GM21381 (cell line): ENCODE results near the gene KITLG.
"Not testable (repeated sequence)": the region's sequence is repeated elsewhere in the genome, so short reads cannot be mapped to it uniquely, and the experiment has no call there.

Experiments used
- ATAC-seq: cut with Tn5 transposase; IDR thresholded peaks from one replicate; pipeline ENCODE4 v1.9.1; 2021; ENCODE audit warnings: mild to moderate bottlenecking, moderate library complexity; ENCODE audit not compliant: unreplicated experiment

KITLG gene

DNA sequence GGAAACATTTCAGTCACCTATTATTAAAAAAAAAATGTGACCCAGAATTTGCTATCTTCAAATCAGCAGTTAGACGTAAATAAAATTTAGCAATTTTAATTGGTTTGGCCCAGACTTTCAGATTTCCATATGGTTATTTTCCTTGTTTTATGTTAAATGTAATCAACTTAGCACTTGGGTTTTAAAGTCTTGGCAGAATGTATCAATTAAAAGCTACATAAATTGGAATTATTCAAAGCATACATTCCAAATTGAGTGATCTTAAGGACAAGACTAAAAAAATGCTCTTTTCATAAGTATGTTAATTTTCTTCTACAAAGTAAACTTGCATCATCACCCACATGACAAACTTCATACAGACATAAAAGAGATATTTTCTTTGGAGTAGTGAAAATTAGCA, 3.4 kb downstream of the KITLG start:
- no peak for ATAC-seq

DNA sequence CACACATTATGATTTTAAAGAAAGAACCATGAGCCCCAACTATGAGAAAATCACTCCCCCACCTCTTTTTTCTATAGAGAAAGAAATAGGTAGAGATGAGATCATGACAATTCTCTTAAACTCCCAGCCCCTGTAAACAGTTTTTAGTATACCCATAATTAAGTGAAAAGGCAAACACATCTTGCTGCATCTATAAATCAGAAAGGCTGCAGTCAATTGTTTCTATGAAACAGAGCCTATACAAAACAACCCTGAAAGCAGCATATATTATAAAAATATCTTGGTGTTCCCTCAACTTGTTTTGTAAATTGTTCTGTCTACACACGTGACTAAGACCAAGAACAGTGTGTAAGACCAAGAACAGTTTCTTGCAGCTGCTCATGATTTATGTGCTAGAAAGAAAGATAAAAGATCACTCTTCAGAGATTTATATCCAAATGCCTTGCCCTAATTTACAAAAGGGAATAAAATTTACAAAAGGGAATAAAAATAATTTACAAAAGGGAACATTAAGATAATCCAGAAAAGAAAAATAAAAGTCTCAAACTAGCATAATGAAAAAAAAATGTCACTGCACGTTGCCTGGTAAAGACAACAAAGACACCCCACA, 4.8 kb downstream of the KITLG start:
- no peak for ATAC-seq

DNA sequence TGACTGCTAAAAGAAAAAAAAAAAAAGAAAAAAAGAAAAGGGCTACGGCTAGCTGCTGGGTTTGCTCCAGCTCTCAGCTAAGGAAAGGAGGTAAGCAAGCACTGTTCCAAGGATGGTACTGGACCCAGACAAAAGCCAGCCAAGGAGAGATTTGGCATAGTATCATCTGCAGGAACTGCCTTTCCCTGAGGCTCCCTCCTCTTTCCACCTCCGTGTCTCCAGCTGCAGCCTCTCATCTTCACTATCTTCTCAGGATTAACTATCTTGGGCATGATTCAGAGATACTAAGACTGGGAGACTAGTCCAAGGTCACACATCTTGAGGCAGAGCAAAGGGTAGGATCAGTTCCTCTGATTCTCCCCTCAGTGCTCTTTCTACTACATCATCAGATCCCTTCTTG, 6.0 kb downstream of the KITLG start:
- no peak for ATAC-seq

DNA sequence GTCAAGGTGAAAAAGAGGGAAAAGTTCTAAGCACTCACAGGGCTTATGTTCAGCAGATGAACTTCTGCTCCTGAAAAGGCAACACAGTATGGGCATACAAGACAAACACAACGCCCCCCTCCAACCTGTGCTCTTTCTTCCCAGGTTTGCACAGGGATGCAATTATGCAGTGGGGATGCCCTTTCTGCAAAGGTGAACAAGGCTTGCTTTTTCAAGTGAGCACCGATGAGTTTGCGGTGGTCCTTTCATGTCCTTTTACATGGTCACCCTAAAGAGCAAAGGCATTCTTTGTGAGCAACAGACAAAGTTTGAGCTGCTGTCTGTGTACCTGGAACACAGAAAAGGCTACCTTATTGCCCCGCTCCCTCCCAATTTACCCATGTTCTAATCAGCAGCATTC, 6.7 kb downstream of the KITLG start:
- ATAC-seq: no peak

DNA sequence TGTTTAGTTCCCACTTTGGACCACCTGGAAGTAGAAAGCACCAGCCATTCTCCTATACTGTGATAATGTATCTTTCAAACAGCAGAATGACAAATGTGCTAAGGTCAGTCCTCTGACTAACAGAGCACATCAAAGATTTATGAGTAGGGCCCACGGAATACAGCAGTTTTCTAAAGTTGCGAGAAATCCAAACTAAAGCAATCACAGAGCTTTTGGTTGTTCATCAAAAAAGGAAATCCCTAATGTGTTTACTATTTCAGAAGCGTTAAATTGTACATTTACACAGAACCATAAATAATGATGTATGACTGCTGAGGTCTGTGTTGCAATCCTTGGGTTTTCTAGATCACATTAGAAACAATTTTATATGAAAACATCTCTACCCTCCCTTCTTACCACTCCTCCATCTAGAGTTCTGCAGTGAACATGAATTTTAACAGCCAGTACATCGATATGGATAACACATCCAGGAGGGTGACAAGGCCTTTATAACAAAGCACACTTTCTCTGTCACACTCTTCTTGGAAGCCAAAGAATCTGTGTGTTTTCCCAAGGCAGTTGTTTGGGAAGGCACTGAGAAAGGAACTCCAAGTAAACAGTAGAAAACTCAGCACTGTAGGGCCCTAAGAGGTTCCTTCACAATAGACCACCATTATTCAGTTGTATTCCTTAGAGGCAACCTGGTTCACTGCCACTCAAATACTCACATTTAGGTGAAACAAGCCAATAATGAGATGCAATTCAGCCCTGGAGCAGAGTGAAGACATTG, 7.3 kb downstream of the KITLG start:
- ATAC-seq: no peak

DNA sequence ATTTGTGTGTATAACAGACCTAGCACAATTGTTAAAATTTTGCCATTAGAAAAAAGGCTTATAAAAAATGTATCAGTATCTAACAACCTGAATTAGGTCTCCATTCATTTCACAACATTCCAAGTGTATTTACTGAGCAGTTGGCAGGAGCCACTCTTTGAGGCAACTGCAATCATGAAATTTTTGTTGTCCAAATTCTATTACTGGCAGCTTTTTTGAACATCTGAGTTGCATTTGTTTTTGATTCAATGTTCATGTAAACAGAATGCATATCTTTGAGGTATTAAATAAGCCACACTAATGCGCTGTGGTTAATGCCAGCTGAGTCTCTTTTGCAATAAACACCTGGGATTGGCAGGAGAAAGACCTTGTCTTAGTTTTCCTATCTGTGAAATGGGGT, 8.7 kb downstream of the KITLG start:
- ATAC-seq: no peak

DNA sequence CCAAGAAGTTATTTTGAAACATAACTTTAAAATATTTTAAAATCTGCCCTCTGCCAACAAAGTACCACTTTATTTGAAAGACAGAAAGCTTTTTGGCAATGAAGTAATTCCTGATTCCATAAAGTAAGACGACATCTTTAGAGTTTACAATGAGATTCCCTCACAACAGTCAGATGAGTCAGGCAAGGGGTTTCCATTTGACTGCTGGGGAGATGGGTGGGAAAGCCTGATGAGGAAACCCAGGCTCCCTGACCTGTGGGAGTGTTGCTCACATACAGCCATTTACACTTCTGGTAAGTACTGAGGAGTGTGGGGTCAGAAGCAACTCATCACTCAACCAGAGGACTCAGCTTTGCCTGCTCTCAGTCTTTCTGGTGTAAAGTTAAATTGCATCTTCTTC, 10.2 kb downstream of the KITLG start:
- ATAC-seq: no peak

DNA sequence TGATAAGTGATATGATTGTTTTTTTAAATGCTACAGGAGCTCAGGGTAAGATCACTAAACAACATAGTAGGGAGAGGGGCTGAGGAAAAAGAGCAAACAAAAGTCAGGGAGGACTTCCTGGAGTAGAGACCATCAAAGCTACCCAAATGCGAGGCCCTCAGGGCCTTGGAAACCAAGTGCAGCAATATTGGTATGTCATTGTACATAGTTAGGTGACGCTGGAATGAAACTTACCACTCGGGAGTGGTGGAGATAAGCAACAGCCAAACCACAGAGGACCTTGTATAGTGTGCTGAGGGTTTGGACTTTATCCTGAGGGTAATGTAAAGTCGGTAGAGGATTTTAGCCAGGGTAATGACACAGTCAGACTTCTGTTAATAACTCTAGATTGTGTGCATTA, 13.8 kb downstream of the KITLG start:
- ATAC-seq: no peak

DNA sequence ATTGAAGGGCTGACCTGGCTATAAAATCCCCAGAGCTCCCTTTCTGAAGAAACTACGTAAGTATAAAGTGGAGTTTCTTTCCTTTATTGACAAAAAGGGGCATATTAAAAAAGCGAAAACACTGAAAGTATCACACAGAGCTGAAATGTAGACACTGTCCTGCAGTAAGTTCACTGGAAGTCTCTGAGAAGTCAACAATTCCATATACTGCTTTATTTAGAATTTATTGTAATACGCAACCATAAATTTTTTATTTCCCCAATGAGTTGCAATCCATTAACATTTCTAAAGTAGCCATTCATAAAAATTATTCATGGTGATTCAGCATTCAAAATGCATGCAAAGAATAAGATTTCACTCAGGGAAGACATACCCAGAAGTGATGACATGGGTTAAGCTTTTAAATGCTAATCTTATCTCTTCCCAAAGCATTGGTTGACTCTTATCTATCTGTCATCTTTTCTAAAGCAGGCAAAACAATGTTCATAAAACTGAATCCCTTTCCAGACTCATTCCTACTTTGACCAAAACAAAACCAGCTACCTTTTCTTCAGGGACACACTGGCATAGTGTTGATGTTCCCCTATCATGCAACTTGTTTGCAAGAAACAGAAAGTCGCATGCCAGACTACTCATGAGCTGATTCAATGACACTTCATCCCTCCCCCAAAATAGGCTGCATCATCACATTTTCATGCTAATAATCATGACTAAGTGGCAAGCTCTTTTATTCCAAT, 17.3 kb downstream of the KITLG start:
- no peak for ATAC-seq

DNA sequence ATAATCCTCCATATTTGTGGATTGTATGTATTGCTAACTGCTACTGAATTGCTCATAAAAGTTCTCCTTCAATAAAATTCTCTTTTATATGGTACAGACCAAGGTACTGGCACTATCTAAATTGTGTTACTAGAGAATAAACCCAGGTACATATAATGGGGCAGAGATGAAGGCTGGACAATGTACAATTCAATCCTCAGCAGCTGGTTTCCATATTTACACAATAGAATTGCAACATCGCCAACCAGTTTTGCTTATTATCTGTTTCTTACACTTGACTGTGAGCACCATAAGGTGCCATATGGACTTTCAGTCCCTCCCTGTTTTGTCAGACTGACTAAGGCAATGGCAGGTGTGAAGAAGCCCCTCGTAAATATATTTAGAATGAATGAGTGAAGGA, 18.1 kb downstream of the KITLG start:
- ATAC-seq: no peak

DNA sequence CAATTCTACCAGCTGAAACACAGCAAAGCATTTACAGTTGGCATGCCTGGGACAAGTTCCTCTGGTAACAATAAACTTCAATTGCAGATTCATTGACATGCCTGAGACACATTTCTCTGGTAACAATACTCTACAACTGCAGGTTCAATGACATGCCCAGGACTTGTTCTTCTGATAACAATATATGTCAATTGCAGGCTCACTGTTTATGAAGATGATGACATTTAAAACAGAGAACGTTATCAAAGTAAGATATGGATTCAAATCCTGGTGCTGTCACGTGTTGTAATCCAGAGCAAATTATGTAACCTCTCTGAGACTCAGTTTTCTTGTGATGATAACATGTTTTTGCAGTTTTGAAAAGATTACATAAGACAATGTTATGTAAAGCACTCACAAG, 20.5 kb downstream of the KITLG start:
- no peak for ATAC-seq

DNA sequence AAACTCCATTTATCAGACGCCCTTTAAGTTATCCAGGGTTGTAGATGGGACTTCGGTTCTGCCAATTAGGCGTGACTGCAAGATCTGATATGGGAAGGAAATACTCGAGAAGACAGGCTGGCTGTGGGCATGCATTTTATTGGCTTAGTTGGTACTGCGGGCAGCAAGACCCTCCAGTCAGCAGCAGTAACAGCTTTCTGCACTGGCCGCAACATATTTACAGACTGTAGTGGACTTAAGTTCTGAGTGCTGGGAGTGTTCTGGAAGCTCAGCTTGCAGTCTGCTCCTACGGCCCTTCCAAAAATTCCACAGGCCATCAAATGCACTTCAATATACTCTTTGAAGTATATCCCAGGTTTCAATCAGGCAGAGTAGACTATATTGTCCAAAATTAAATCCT, 21.1 kb downstream of the KITLG start:
- no peak for ATAC-seq

DNA sequence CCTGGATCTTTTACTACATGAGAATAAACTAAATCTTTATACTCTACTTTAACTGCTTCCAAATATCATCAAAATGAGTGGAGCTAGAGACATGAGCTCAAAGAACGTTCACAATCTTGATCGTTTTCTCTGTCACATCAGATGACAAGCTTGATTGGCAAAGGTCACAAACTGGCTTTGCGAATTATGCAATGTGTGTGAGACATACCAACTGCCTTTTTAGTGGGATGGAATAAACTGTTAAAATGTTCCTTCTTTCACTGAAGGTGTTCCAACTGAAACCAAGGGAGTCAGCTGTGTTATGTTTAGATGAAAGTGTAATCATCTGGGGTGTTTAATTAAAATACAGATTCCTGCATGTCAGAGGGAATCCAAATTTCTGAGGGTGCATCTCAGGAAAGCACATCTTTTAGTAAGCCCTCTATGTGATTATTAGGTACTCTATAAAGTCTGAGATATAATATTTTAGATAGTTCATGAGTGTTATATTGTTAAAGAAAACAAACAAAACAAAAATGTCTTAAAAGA, 21.9 kb downstream of the KITLG start:
- ATAC-seq: no peak

DNA sequence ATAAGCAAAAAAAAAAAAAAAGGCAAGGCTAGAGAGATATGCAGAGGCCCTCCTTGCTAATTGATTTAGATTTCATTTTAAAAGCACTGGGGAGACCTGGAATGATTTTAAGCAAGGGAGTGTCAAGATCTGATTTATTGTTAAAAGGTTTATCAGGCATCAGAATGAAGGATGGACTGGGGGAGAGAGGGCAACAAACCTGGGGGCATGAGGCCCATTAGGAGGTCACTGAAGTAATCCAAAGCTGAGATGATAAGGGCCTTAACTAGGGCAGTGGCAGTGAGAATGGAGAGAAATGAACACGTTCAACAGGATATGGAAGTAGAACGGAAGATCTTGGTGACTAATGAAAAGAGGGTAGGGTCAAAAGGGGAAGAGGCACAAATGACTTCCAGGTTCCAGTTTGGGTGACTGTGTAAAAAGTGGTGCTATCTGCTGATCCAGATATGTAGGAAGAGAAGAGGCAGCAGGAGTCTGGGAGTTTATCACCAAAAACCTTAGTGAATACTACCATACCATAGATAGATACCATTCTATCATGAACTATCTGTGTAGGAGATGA, 24.0 kb downstream of the KITLG start:
- ATAC-seq: no peak

DNA sequence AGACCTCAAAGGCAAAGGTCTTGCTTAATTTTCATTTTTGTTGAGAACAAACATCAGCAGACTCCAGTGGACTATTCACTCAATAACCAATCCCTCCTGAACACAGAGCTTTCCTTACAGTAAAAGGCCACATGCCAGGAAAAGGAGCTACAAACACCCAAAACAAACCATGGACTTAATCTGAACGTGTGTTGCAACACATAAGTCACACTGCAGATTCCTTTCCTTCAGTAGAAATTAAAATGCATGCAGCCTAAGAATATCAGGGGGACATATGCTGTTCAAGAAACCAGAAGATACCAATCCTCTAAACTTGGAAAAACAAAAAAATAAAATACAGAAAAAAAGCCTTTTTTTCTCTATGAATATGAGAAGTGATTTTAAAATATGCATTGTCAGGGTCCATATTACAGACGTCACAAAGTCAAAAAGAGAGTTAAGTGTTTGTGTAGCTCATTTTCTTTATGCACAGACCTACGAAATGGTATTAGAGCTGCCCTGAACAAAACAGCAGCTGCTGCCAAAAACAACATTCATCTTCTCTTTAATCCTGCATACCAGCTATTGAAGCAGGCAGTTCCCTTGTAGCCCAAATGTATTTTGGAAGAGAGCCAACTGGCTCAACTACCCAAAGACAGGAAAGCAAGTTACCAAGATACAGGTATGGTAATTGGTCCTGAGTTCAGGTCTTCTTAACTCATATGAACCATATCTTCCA, 26.2 kb downstream of the KITLG start:
- ATAC-seq: no peak

DNA sequence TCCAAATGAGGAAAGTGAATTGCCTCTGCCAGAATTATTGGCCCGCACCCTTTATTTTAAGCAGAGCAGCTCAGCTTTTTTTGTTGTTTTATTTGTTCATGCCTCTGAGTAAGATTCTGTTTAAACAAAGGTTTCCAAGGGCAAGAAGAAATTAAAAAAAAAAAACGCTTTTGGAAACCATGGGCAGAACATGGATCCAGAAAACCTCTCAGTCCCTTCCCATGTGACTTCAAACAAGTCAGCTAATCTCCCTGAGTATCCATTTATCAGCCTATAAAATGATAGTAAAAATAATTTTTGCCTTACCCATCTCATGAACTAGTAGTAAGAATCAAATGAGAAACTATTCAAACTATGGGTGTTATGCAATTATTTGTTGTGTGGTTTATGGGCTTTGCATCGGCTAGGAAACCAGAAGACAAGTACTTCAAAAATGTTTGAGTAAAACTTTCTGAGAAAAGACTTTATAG, 27.6 kb downstream of the KITLG start:
- ATAC-seq: no peak

DNA sequence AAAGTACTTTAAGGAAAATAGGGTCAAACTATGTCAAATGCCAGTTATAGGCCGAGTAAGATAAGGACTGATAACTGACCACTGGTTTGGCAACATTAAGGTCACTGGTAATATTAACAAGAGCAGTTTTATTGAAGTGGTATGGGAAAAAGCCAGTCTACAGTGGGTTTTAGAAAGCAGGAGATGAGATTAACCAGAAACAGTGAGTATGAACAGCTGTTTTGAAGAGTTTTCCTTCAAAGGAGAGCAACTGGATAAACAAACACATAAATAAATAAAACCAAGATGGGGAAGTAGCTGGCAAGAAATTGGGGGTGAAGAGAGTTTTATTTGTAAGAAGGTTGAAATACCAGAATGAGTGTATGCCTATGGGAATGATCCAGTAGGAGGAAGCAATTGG, 30.3 kb downstream of the KITLG start:
- ATAC-seq: no peak

DNA sequence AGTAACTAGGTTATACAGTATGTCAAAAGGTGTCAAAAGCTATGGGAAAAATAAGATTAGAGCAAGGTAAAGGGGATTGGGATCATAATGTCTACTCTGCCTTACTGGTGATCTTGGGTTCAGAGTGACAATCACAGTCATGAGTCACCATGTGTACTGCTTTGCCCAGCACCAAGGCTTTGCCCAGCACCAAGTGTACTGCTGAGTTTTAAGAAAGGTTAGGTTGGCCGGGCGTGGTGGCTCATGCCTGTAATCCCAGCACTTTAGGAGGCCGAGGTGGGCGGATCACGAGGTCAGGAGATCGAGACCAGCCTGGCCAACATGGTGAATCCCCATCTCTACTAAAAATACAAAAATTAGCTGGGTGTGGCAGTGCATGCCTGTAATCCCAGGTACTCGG, 32.3 kb downstream of the KITLG start:
- ATAC-seq: not testable (repeated sequence)

DNA sequence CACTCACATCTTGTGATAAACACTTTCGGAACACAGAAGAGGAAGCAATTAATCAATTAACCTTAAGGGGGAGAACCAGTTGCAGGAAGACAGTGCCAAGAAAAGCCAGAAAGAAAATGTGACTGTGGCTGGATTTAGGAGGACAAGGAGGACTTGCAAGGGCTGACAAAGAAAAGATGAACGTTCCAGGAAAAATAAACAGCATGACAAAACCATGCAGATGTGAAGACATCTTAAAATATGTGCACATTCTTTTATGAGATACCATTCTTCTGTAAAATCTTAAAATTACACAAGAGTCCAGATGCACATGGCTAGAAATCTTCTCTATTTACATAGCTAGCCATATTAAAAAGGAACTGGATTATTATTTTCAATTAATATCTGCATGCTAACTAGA, 33.4 kb downstream of the KITLG start:
- ATAC-seq: no peak

DNA sequence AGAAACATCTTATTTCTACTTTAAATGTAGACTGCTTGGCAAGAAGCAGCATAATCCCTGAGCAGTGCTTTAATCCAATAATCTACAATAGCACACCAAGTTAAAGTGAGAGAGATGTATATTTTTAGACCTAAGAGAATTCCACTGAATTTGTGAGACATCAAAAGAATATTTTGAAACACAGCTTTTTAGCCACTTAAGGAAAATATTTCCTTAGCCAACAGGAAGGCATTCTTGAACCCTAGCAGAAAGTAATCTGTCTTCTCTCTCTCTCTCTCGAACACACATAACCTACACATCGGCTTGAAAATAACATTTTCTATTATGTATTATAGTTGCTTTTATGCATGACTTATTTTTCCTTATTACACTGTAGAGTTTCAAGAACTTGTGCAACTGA, 34.0 kb downstream of the KITLG start:
- ATAC-seq: no peak
